ENCODE data around the gene LYPLAL1.

LYPLAL1 gene

DNA sequence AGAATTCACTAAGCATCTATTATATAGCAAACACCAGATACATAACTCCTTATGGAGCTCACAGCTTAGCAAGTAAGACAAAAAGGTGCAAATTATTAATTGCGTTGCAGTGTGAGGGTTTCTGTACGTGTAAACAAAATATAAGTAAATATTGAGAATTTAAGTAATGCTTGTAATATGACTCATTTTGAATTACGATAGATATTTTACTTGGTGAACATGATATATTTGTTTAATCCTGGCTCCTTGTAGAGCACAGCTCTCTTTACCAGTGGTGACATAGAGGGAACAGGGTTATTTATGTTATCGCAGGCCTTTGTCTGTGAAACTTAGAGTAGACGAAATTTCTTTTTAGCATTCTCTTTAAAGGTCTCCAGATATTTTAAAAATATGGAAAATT lies 36.4 kb downstream of the LYPLAL1 start:
- Histone ChIP-seq H3K27ac (ENCODE audit: low read depth, low read length) (no peak overlapping the region), H3K36me3 (ENCODE audit: low read length) (0 out of 2 replicates have a peak, but pooled peaks cover 3% of the 10 kb centered on the region), H4K20me1 (ENCODE audit: low read depth, low read length) (no peaks in the 10 kb centered on the region; the same call in 1 of the 2 replicates), H3K79me2 (ENCODE audit: insufficient read depth, low read length) (no peaks in the 10 kb centered on the region), H3K27me3 (ENCODE audit: low read length) (no peaks in the 10 kb centered on the region), H3K9me3 (ENCODE audit: insufficient read depth, low read length) (no peaks in the 10 kb centered on the region), H3K4me2 (ENCODE audit: low read depth, low read length, poor library complexity, severe bottlenecking) (no peak overlapping the region), H2AFZ (ENCODE audit: low read depth, low read length, severe bottlenecking) (no peak overlapping the region), H3F3A (ENCODE audit: insufficient read depth) (no peaks in the 10 kb centered on the region; the same call in 1 of the 2 replicates), H3K4me3 (ENCODE audit: insufficient read depth, low read length, poor library complexity, severe bottlenecking) (no peak overlapping the region), H3K9ac (ENCODE audit: low read length) (no peak overlapping the region), H3K9me2 (replicated peaks; ENCODE audit: insufficient read depth, low read length) (no peaks in the 10 kb centered on the region)
- TF ChIP-seq, protein P1, sequence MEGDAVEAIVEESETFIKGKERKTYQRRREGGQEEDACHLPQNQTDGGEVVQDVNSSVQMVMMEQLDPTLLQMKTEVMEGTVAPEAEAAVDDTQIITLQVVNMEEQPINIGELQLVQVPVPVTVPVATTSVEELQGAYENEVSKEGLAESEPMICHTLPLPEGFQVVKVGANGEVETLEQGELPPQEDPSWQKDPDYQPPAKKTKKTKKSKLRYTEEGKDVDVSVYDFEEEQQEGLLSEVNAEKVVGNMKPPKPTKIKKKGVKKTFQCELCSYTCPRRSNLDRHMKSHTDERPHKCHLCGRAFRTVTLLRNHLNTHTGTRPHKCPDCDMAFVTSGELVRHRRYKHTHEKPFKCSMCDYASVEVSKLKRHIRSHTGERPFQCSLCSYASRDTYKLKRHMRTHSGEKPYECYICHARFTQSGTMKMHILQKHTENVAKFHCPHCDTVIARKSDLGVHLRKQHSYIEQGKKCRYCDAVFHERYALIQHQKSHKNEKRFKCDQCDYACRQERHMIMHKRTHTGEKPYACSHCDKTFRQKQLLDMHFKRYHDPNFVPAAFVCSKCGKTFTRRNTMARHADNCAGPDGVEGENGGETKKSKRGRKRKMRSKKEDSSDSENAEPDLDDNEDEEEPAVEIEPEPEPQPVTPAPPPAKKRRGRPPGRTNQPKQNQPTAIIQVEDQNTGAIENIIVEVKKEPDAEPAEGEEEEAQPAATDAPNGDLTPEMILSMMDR (IDR thresholded peaks at IDR 0.05; ENCODE audit: insufficient read depth, low read length, poor library complexity, severe bottlenecking) = no peak
- no peak for TF ChIP-seq EZH2phosphoT487 (conservative IDR thresholded peaks at IDR 0.05; ENCODE audit: low read length)

GRCh38 chr1:219215477-219215876 lies 41.8 kb downstream of the LYPLAL1 start:
- Histone ChIP-seq H3K4me3 (ENCODE audit: insufficient read depth, low read length, poor library complexity, severe bottlenecking) (no peak overlapping the region), H3K9me2 (replicated peaks; ENCODE audit: insufficient read depth, low read length) (no peaks in the 10 kb centered on the region), H3K27me3 (ENCODE audit: low read length) (no peaks in the 10 kb centered on the region), H3F3A (ENCODE audit: insufficient read depth) (no peaks in the 10 kb centered on the region), H2AFZ (ENCODE audit: low read depth, low read length, severe bottlenecking) (no peak overlapping the region), H3K9me3 (ENCODE audit: insufficient read depth, low read length) (no peaks in the 10 kb centered on the region), H3K27ac (ENCODE audit: low read depth, low read length) (no peak overlapping the region), H3K4me2 (ENCODE audit: low read depth, low read length, poor library complexity, severe bottlenecking) (no peak overlapping the region), H3K36me3 (ENCODE audit: low read length) (0 out of 2 replicates have a peak, but pooled peaks cover 3% of the 10 kb centered on the region), H3K9ac (ENCODE audit: low read length) (no peak overlapping the region), H3K79me2 (ENCODE audit: insufficient read depth, low read length) (no peaks in the 10 kb centered on the region), H4K20me1 (ENCODE audit: low read depth, low read length) (no peaks in the 10 kb centered on the region)
- TF ChIP-seq, protein P1 (IDR thresholded peaks at IDR 0.05; ENCODE audit: insufficient read depth, low read length, poor library complexity, severe bottlenecking) = no peak

DNA sequence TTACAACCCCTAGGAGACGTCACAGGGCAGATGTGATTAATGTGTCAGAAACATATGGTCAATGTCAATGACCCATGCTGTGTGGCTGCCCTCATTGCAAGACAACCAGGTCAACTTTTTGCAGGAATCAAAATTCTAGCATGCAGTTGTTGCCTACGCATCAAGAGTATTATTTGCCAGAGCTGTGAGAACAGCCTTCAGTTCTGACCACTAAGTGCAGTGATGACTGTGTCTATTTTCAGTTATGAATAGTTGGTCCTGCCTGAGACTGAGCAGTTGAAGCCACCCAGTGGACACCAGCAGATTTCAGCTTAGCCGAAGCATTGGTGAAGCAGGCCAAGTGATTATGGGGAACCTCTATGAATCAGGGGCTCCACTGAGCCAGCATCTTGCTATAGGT lies 47.3 kb downstream of the LYPLAL1 start:
- Histone ChIP-seq H3K79me2 (ENCODE audit: insufficient read depth, low read length) (no peaks in the 10 kb centered on the region), H3K27ac (ENCODE audit: low read depth, low read length) (no peak overlapping the region), H3K4me3 (ENCODE audit: insufficient read depth, low read length, poor library complexity, severe bottlenecking) (no peak overlapping the region), H3K4me2 (ENCODE audit: low read depth, low read length, poor library complexity, severe bottlenecking) (no peak overlapping the region), H2AFZ (ENCODE audit: low read depth, low read length, severe bottlenecking) (no peak overlapping the region), H3K9me3 (ENCODE audit: insufficient read depth, low read length) (no peaks in the 10 kb centered on the region), H3K27me3 (ENCODE audit: low read length) (no peaks in the 10 kb centered on the region), H3K36me3 (ENCODE audit: low read length) (no peaks in the 10 kb centered on the region), H3K9ac (ENCODE audit: low read length) (no peak overlapping the region), H3K9me2 (replicated peaks; ENCODE audit: insufficient read depth, low read length) (no peaks in the 10 kb centered on the region), H3F3A (ENCODE audit: insufficient read depth) (no peaks in the 10 kb centered on the region), H4K20me1 (ENCODE audit: low read depth, low read length) (no peaks in the 10 kb centered on the region)
- TF ChIP-seq, protein P1 (IDR thresholded peaks at IDR 0.05; ENCODE audit: insufficient read depth, low read length, poor library complexity, severe bottlenecking) = no peak
- no peak for TF ChIP-seq EZH2phosphoT487 (conservative IDR thresholded peaks at IDR 0.05; ENCODE audit: low read length)

Data from SU-DHL-6 (cell line).